ENCODE measurements around the gene GNA14. TPM values are rescaled to one million over a fixed set of nuclear protein-coding genes. Genes with fewer than 3 reads are reported as not detected.

The GNA14 gene
- total RNA-seq, 1 donor from 2014 or later, result 1.2 TPM

DNA sequence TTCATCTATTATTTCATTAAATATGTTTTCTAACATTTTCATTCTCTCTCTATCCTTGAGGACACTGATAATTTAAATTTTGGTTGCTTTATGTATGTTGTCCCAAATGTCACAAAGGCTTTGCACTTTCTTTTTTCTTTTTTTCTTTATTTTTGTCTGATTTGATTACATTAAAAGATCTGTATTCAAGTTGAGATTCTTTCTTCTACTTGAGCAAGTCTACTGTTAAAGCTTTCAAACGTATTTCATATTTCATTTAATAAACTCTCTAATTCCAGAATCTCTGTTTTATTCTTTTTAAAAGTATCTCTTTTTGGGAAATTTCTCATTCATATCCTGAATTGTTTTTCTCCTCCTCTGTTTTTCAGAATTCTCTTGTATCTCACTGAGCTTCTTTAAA lies 106.5 kb downstream of the GNA14 start:
- no peak for DNase-seq (ENCODE audit: low spot score)

GRCh38 chr9:77541055-77541454 lies 107.1 kb downstream of the GNA14 start:
- DNase-seq (ENCODE audit: low spot score), result no peak

GRCh38 chr9:77534376-77535057 lies 113.6 kb downstream of the GNA14 start:
- DNase-seq (ENCODE audit: low spot score), result no peak

- DNase-seq (ENCODE audit: low spot score), result no peak
Observed at GRCh38 chr9:77533671-77534070, 114.5 kb downstream of the GNA14 start.

DNA sequence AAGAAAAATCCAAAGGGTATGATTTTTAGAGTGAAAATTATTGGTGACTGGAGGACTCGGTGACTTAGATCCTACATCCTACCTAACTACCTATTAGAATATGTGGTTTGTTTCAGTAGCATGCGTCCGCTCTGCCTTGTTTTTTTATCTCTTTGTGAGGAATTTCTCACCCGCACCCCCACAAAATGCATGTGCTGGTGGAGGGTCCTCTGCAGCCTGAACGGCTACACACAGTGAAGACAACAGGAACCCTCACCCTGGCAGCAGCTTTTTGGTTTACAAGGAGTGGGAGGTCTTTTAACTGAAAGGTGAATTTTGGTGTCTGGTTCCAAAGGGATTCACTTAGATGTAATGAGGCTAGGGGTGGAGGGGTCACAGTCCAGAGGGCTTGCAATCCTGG lies 115.5 kb downstream of the GNA14 start:
- DNase-seq (ENCODE audit: low spot score), result no peak

DNA sequence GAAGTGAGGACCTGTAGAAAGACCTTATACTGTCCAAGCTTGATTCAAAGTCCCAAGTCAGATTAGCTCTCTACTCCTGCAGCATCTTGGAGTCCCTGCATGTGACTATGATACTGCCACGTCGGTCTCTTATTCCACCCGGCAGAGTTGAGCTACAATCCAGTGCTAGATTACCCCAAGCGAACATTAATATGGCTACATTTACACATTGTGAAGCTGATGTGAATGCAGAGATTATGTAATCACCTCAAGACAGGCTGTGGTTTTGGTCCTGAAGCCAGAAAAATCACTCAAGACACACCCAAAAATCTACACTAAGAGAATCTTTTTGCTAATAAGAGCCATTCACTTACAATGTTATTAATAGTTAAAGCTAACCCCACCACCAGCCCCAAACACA lies 116.7 kb downstream of the GNA14 start:
- DNase-seq (ENCODE audit: low spot score), result no peak

DNA sequence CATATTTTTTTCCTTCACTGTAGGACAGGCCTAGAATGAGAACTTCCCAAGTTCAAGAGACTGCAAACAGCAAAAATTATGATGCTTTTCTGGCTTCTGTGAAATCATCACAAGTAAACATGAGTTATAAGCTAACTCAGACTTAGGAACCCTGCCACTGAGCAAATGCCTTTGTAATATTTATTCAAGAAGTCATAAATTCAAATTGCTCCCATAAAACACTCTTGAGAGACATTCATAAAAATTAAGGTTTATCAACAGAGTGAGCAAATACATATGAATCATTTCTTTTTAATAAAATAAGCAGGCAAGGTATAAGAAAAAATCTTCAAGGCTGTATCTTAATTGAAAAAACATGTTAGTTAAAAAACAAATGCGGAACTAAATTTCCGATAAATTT lies 124.2 kb downstream of the GNA14 start:
- DNase-seq (ENCODE audit: low spot score), result no peak

DNA sequence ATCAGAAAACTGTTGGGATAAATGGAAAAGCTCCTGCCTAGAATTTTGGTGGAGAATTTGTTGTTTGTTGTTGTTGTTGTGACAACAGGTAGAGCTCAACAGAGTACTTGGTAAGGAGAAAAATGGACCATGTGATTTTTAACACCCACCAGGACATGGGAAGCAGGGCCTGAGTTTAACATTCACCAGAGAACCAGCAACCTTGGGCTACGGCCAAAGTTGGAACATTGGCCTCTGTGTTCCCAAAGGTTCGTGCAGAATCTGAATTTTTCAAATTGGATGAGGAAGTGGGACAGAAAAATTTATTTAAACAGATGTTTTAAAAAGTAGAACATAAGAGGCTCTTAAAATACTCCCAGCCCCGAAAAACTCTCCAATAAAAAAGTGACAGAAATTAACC lies 127.0 kb downstream of the GNA14 start:
- DNase-seq (ENCODE audit: low spot score), result peak; percentile 27

GRCh38 chr9:77518688-77519087 lies 129.4 kb downstream of the GNA14 start:
- no peak for DNase-seq (ENCODE audit: low spot score)

DNA sequence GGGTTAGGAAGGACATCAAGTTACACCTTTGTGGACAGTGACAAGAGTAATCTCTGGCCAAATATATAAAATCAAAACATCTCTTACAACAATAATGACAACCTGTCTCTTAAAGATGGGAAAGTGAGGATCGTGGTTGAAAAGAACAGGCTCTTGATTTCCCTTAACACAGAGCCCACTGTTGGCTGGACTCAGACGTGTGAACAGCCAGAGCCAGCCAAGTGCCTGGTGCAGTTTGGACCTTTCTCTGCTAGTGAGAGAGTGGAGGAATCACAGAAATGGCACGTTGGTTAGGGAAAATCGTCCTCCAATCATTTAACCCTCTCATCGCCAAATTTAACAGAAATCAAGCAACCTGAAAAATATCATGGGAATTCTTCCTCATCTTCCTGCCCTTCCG lies 131.3 kb downstream of the GNA14 start:
- no peak for DNase-seq (ENCODE audit: low spot score)

GRCh38 chr9:77514886-77515711 lies 133.0 kb downstream of the GNA14 start:
- no peak for DNase-seq (ENCODE audit: low spot score)

- no peak for DNase-seq (ENCODE audit: low spot score)
Observed at GRCh38 chr9:77513457-77513856, 134.7 kb downstream of the GNA14 start.

- DNase-seq (ENCODE audit: low spot score), result no peak
Observed at GRCh38 chr9:77512876-77513275, 135.2 kb downstream of the GNA14 start.

GRCh38 chr9:77511525-77511924 lies 136.6 kb downstream of the GNA14 start:
- no peak for DNase-seq (ENCODE audit: low spot score)

- DNase-seq (ENCODE audit: low spot score), result no peak
Observed at GRCh38 chr9:77510666-77511065, 137.5 kb downstream of the GNA14 start.

DNA sequence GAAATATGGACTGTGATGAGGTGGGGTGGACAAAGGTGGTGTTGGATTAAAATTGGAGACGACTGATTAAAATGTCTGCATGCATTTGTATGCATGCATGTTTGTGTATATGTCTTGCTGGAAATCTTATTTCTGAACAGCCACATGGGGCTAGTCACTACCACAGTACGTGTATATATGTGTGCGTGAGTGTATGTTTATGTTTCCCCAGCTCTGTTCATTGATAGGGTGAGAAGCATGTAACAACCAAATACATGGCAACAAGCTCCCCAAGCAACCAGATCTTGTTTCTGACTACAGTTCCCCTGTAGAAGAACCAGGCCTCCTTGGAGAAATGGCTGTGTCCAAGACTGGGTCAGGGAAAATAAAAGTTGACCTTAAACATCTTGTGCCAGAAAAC lies 139.7 kb downstream of the GNA14 start:
- DNase-seq (ENCODE audit: low spot score), result no peak

- no peak for DNase-seq (ENCODE audit: low spot score)
Observed at GRCh38 chr9:77507212-77507961, 140.7 kb downstream of the GNA14 start.

DNA sequence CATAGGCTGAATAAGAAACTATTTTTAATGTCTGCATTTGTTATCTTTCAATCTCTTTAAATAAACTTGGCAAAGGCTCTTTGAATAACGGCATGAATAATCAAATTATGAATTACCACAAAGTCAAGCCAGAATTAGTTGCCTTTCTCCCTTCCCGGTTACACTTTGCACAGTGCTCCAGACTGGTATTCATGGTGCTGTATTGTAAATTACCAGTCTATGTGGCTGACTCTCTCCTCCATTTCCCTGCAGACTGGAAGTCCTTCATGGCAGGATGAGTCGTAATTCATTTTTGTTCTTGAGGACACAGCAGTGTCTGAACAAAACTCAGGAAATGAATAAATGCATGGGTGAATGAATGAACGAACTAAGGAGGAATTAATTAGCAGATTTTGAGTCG lies 142.9 kb downstream of the GNA14 start:
- DNase-seq (ENCODE audit: low spot score), result no peak

DNA sequence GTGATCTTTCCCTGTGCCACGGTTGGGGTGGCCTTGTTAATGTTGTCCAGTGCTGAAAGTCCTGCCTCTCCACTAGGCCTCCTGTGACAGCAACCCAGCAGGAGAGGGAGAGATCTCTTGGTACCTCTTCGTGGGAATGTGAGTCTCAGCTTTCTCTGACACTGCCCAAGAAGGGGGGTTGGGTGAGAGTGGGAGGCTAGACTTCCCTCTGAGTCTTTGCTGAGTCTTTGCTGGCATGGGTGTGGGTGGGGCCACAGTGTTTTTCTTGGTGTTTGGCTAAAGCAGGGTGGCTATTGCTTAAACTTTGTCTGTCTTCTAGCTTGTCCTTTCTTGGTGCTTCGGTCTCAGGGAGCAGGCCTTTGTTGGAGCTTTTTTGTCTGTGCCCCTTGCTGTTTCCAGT lies 145.6 kb downstream of the GNA14 start:
- no peak for DNase-seq (ENCODE audit: low spot score)

- DNase-seq (ENCODE audit: low spot score), result no peak
Observed at GRCh38 chr9:77498891-77499290, 149.2 kb downstream of the GNA14 start.

DNA sequence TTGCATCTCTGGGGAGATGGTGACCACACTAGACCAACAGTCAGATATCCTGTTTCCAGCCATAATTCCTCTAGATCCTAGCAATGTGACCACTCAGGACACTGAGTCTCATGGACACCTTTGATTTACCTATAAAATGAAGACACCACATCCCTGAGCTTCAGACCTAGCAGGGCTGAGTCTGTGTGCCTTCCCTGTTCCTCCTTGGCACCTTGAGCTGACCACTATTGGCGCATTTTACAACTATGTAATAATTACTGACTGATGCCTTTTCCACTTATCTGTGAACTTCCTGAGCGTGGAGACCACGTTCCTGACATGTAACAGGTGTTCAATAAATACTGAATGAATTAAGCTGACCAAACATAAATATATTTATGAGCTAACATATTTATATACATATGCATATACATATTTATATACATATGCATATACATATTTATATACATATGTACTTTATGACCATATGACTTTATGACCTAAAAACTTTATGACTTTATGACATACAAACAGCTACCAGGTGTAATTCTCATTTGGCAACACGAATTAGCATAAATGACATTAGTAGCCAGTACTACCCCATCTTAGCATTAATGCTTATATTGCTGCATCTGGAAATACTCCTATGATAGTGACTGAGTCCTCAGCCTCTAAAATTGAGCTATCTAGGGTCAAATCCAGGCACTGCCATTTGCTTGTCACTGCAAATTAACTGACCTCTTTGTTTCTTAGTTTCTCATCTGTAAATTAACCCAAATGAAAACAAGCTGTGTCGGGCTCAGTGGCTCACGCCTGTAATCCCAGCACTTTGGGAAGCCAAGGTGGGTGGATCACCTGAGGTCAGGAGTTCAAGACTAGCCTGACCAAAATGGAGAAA lies 150.6 kb downstream of the GNA14 start:
- DNase-seq (ENCODE audit: low spot score), result no peak
